MM.1S (cell line): ENCODE results near the gene SPDYE4.

Source experiments
- DNase-seq: peaks from one replicate; pipeline ENCODE4 v3.0.0-alpha.2; 2015
- H2AFZ ChIP-seq: fragments of 300-600 bp; sonication (generic); 2 replicates; pipeline ENCODE4 v1.6.0; 2016; ENCODE audit warnings: antibody characterized with exemption, low read length
- H3F3A ChIP-seq: fragments of 300-600 bp; sonication (generic); 2 replicates; pipeline ENCODE4 v1.6.1; 2016; ENCODE audit warnings: mild to moderate bottlenecking, antibody characterized with exemption, low read length, moderate library complexity, mixed read lengths; ENCODE audit not compliant: insufficient read depth
- H3K27ac ChIP-seq: fragments of 300-600 bp; sonication (generic); 2 replicates; pipeline ENCODE4 v1.5.1; 2016; ENCODE audit warnings: mild to moderate bottlenecking, low read length
- H3K27me3 ChIP-seq: fragments of 300-600 bp; sonication (generic); replicated peaks from 2 replicates; pipeline ENCODE4 v1.6.0; 2016; ENCODE audit warnings: low read length; ENCODE audit not compliant: insufficient read depth
- H3K36me3 ChIP-seq: fragments of 300-600 bp; sonication (generic); replicated peaks from 2 replicates; pipeline ENCODE4 v1.6.1; 2016; ENCODE audit warnings: mild to moderate bottlenecking, low read length, mixed read lengths; ENCODE audit not compliant: insufficient read depth
- H3K4me1 ChIP-seq: fragments of 300-600 bp; sonication (generic); 2 replicates; pipeline ENCODE4 v1.6.1; 2016; ENCODE audit warnings: low read length, mixed read lengths
- H3K4me2 ChIP-seq: fragments of 300-600 bp; sonication (generic); 2 replicates; pipeline ENCODE4 v1.6.0; 2016; ENCODE audit warnings: low read depth, low read length
- H3K4me3 ChIP-seq: fragments of 300-600 bp; sonication (generic); 2 replicates; pipeline ENCODE4 v1.5.1; 2016; ENCODE audit warnings: low read length, mixed read lengths
- H3K79me2 ChIP-seq: fragments of 300-600 bp; sonication (generic); 2 replicates; pipeline ENCODE4 v1.6.1; 2016; ENCODE audit warnings: mixed run types, low read length, mixed read lengths
- H3K9ac ChIP-seq: fragments of 300-600 bp; sonication (generic); 2 replicates; pipeline ENCODE4 v1.6.1; 2016; ENCODE audit warnings: low read length, mixed read lengths
- H3K9me2 ChIP-seq: fragments of 300-600 bp; sonication (generic); replicated peaks from 2 replicates; pipeline ENCODE4 v1.6.1; 2016; ENCODE audit warnings: mild to moderate bottlenecking, low read length, mixed read lengths; ENCODE audit not compliant: insufficient read depth
- H3K9me3 ChIP-seq: fragments of 300-600 bp; sonication (generic); replicated peaks from 2 replicates; pipeline ENCODE4 v1.6.1; 2016; ENCODE audit warnings: mild to moderate bottlenecking, low read length, mixed read lengths; ENCODE audit not compliant: insufficient read depth
- H4K20me1 ChIP-seq: fragments of 300-600 bp; sonication (generic); 2 replicates; pipeline ENCODE4 v1.6.1; 2016; ENCODE audit warnings: mild to moderate bottlenecking, low read length, moderate library complexity, mixed read lengths; ENCODE audit not compliant: insufficient read depth
- CTCF ChIP-seq: fragments of 300-600 bp; sonication (generic); IDR thresholded peaks from 2 replicates; pipeline ENCODE4 v1.5.1; 2016; ENCODE audit warnings: antibody characterized with exemption, low read length, mixed read lengths
- EZH2 ChIP-seq: fragments of 300-600 bp; sonication (generic); optimal IDR thresholded peaks from 2 replicates; pipeline ENCODE3; 2017; ENCODE audit warnings: low read depth, mild to moderate bottlenecking, antibody characterized with exemption, low read length, mixed read lengths
- EZH2phosphoT487 ChIP-seq: fragments of 300-600 bp; sonication (generic); IDR thresholded peaks from 2 replicates; pipeline ENCODE4 v1.6.1; 2018; ENCODE audit warnings: antibody characterized with exemption, low read length

The SPDYE4 gene

GRCh38 chr17:8766731-8767130 lies 8.4 kb upstream of the SPDYE4 start:
- no peaks in the 10 kb centered on the region for H3K79me2 ChIP-seq
- H3K27me3 ChIP-seq: no peaks in the 10 kb centered on the region; the same call in 1 of the 2 replicates
- H4K20me1 ChIP-seq: no peaks in the 10 kb centered on the region
- no peak overlapping the region for H3K9ac ChIP-seq
- no peaks in the 10 kb centered on the region for H3K9me2 ChIP-seq
- no peaks in the 10 kb centered on the region for H3K4me1 ChIP-seq
- no peaks in the 10 kb centered on the region for H3K9me3 ChIP-seq
- no peak overlapping the region for H3K27ac ChIP-seq
- H3K36me3 ChIP-seq: no peaks in the 10 kb centered on the region
- no peaks in the 10 kb centered on the region for H3F3A ChIP-seq
- H3K4me2 ChIP-seq: no peak overlapping the region
- no peak overlapping the region for H2AFZ ChIP-seq
- no peak for DNase-seq
- no peak for TF ChIP-seq EZH2
- no peak for TF ChIP-seq EZH2phosphoT487
- no peak for TF ChIP-seq CTCF
- no peak overlapping the region for H3K4me3 ChIP-seq

GRCh38 chr17:8762012-8762411 lies 3.7 kb upstream of the SPDYE4 start:
- no peaks in the 10 kb centered on the region for H3K9me2 ChIP-seq
- H3K4me2 ChIP-seq: no peak overlapping the region
- no peaks in the 10 kb centered on the region for H4K20me1 ChIP-seq
- H3F3A ChIP-seq: no peaks in the 10 kb centered on the region
- H3K27ac ChIP-seq: no peak overlapping the region
- H3K4me3 ChIP-seq: no peak overlapping the region
- no peak overlapping the region for H3K9ac ChIP-seq
- H3K79me2 ChIP-seq: no peaks in the 10 kb centered on the region
- no peak overlapping the region for H2AFZ ChIP-seq
- H3K27me3 ChIP-seq: peaks cover 4% of the 10 kb centered on the region; the same call in 1 of the 2 replicates
- H3K36me3 ChIP-seq: no peaks in the 10 kb centered on the region
- TF ChIP-seq EZH2 (no peak), CTCF (no peak), EZH2phosphoT487 (no peak)
- H3K4me1 ChIP-seq: no peaks in the 10 kb centered on the region
- no peaks in the 10 kb centered on the region for H3K9me3 ChIP-seq
- DNase-seq: no peak

- Histone ChIP-seq H3K27me3 (peaks cover 8% of the 10 kb centered on the region), H3K4me3 (no peak overlapping the region), H3K36me3 (no peaks in the 10 kb centered on the region), H2AFZ (no peak overlapping the region), H3K79me2 (no peaks in the 10 kb centered on the region), H3K9me3 (no peaks in the 10 kb centered on the region), H3K4me2 (no peak overlapping the region), H3K27ac (no peak overlapping the region), H3K9me2 (no peaks in the 10 kb centered on the region), H3K4me1 (no peaks in the 10 kb centered on the region), H4K20me1 (no peaks in the 10 kb centered on the region), H3K9ac (no peak overlapping the region), H3F3A (no peaks in the 10 kb centered on the region)
- DNase-seq: no peak
- TF ChIP-seq CTCF: no peak
- TF ChIP-seq EZH2phosphoT487: no peak
- TF ChIP-seq EZH2: no peak
These were observed 1.2 kb downstream of the SPDYE4 start for GRCh38 chr17:8757189-8757588.
